ENCODE results near the gene AOAH.
"Not testable (repeated sequence)": the region's sequence is repeated elsewhere in the genome, so short reads cannot be mapped to it uniquely, and the experiment has no call there.

AOAH gene

GRCh38 chr7:36657036-36657660, 67.1 kb downstream of the AOAH start:
- DNase-seq (ENCODE audit: low spot score): no peak

- DNase-seq (ENCODE audit: low spot score): no peak
These were observed 69.9 kb downstream of the AOAH start for GRCh38 chr7:36654436-36654835.

GRCh38 chr7:36653663-36654355, 70.5 kb downstream of the AOAH start:
- no peak for DNase-seq (ENCODE audit: low spot score)

GRCh38 chr7:36653008-36653662, 71.2 kb downstream of the AOAH start:
- DNase-seq (ENCODE audit: low spot score): no peak

GRCh38 chr7:36652431-36652830, 71.9 kb downstream of the AOAH start:
- DNase-seq (ENCODE audit: low spot score): no peak

- no peak for DNase-seq (ENCODE audit: low spot score)
These were observed 72.9 kb downstream of the AOAH start for GRCh38 chr7:36651404-36651803.

GRCh38 chr7:36650766-36651312, 73.5 kb downstream of the AOAH start:
- DNase-seq (ENCODE audit: low spot score): no peak

- DNase-seq (ENCODE audit: low spot score): no peak
These were observed 74.0 kb downstream of the AOAH start for GRCh38 chr7:36650320-36650719.

- DNase-seq (ENCODE audit: low spot score): not testable (repeated sequence)
These were observed 75.0 kb downstream of the AOAH start for GRCh38 chr7:36649319-36649718.

- no peak for DNase-seq (ENCODE audit: low spot score)
These were observed 75.9 kb downstream of the AOAH start for GRCh38 chr7:36648441-36648840.

- no peak for DNase-seq (ENCODE audit: low spot score)
These were observed 79.5 kb downstream of the AOAH start for GRCh38 chr7:36644625-36645422.

- no peak for DNase-seq (ENCODE audit: low spot score)
These were observed 81.9 kb downstream of the AOAH start for GRCh38 chr7:36642414-36642813.

- DNase-seq (ENCODE audit: low spot score): no peak
These were observed 82.3 kb downstream of the AOAH start for GRCh38 chr7:36642010-36642409.

GRCh38 chr7:36640682-36641081, 83.6 kb downstream of the AOAH start:
- no peak for DNase-seq (ENCODE audit: low spot score)

GRCh38 chr7:36639826-36640225, 84.5 kb downstream of the AOAH start:
- DNase-seq (ENCODE audit: low spot score): no peak

- DNase-seq (ENCODE audit: low spot score): no peak
These were observed 85.6 kb downstream of the AOAH start for GRCh38 chr7:36638586-36639263.

GRCh38 chr7:36638140-36638539, 86.2 kb downstream of the AOAH start:
- DNase-seq (ENCODE audit: low spot score): no peak

GRCh38 chr7:36637417-36637816, 86.9 kb downstream of the AOAH start:
- DNase-seq (ENCODE audit: low spot score): no peak

- no peak for DNase-seq (ENCODE audit: low spot score)
These were observed 88.2 kb downstream of the AOAH start for GRCh38 chr7:36636126-36636525.

GRCh38 chr7:36635091-36635490, 89.2 kb downstream of the AOAH start:
- no peak for DNase-seq (ENCODE audit: low spot score)

- no peak for DNase-seq (ENCODE audit: low spot score)
These were observed 90.9 kb downstream of the AOAH start for GRCh38 chr7:36633377-36633776.

All from AG20443 (cell line).